Transverse colon (tissue), 4 donors: ENCODE results near the gene IER5L. TPM values are rescaled to one million over a fixed set of nuclear protein-coding genes. Genes with fewer than 3 reads are reported as not detected.

Experiments
- DNase-seq: peaks from one replicate; pipeline ENCODE4 v3.0.0-alpha.2; 2019
- H3K27ac ChIP-seq, 4 donors: fragments of 200-600 bp; sonication (generic); 2 replicates each; pipeline ENCODE4 v1.5.1; 2016 to 2018; ENCODE audit warnings: inconsistent platforms in 4 of 4
- H3K27me3 ChIP-seq: fragments of 200-600 bp; sonication (generic); 2 replicates; pipeline ENCODE4 v1.5.1; 2017; ENCODE audit warnings: inconsistent platforms
- H3K36me3 ChIP-seq, 4 donors: fragments of 200-600 bp; sonication (generic); 2 replicates each; pipeline ENCODE4 v1.5.1; 2017 to 2019; ENCODE audit warnings: inconsistent platforms in 4 of 4
- H3K4me1 ChIP-seq, 4 donors: fragments of 200-600 bp; sonication (generic); 2 replicates each; pipeline ENCODE4 v1.5.1; 2017 to 2020; ENCODE audit warnings: inconsistent platforms in 4 of 4
- H3K4me3 ChIP-seq, 4 donors: fragments of 200-600 bp; sonication (generic); 1 replicate in 1 of 4; 2 replicates in 3 of 4; pipeline versions ENCODE4 v1.5.1 to v1.6.1; 2017 to 2019; ENCODE audit warnings: inconsistent platforms in 4 of 4
- H3K9me3 ChIP-seq, 2 donors: fragments of 200-600 bp; sonication (generic); 2 replicates each; pipeline ENCODE4 v1.5.1; 2017 to 2019; ENCODE audit warnings: inconsistent platforms in 2 of 2
- CTCF ChIP-seq, 5 experiments: fragments of 200-600 bp in 3 of 5; fragments of 450-650 bp in 2 of 5; sonication (generic) in 3 of 5; IDR thresholded peaks; 1 replicate in 2 of 5; 2 replicates in 3 of 5; pipeline ENCODE4 v1.5.1; 2016 to 2017; ENCODE audit warnings: antibody characterized with exemption in 5 of 5, inconsistent platforms in 3 of 5, mild to moderate bottlenecking in 2 of 5, moderate library complexity in 1 of 5
- EP300 ChIP-seq: sonication (generic); formaldehyde crosslinking; IDR thresholded peaks from one replicate; pipeline ENCODE4 v1.6.1; 2017; ENCODE audit warnings: antibody characterized with exemption, low read depth
- POLR2A ChIP-seq: fragments of 450-650 bp; IDR thresholded peaks from one replicate; pipeline ENCODE4 v1.6.1; 2016; ENCODE audit warnings: antibody characterized with exemption, mild to moderate bottlenecking, moderate library complexity
- POLR2AphosphoS5 ChIP-seq, 3 donors: sonication (generic); formaldehyde crosslinking; IDR thresholded peaks; one replicate each; pipeline ENCODE4 v1.6.1; 2016; ENCODE audit warnings: antibody characterized with exemption in 3 of 3
- WGBS, 2 donors: methylation state at CpG; one replicate each; pipeline ENCODE4 v1.1.5; 2018; ENCODE audit warnings: low coverage in 1 of 2; 5-methylcytosine and 5-hydroxymethylcytosine counted together
- in situ Hi-C, 4 donors: fragments of 200-750 bp; cut with MboI; loops; one replicate each; pipeline versions ENCODE4 v1.15.0 to v1.15.1; 2017; ENCODE audit warnings: low sequenced_read_pairs in 3 of 4, low pct_ligation_motif_present in 1 of 4, low pct_unique_long_range_greater_than_20kb in 1 of 4
- intact Hi-C: fragments of 100-400 bp; cut with DNase I; formaldehyde crosslinking; loops from one replicate; pipeline ENCODE4 v1.15.1; 2023; ENCODE audit warnings: low total_unique reads
- total RNA-seq, 4 donors: library from RNA; depleted of rRNA; stranded (reverse); fragments of >200 nt; gene quantifications; one replicate each; pipeline ENCODE4 v1.1.0, GENCODE V29; 2016

IER5L gene
- total RNA-seq, 4 donors from 2014 or later: 1.8 to 6.5 (median 5.2) TPM

- 50% methylated on average over 14 of the region's 14 CpGs; no CpG with 5 or more reads in 1 of the 2 donors for WGBS, 2 donors
- no peaks in the 10 kb centered on the region for H3K9me3 ChIP-seq
- DNase-seq: peak; percentile 92
- in situ Hi-C loops (loop anchor here in 2 of 4 donors (25.0 kb wide), 1 partner anchor 644 kb away; no protein-coding TSS in a partner anchor), intact Hi-C loops (loop anchor here (5.0 kb wide), 2 partner anchors 34 to 349 kb away; partner anchors contain the start of gene IER5L)
- no peaks in the 10 kb centered on the region for H3K36me3 ChIP-seq
- H3K27me3 ChIP-seq: no peaks in the 10 kb centered on the region
- no peak for TF ChIP-seq EP300
- peak; percentile 41 to 66 (median 57) for TF ChIP-seq POLR2AphosphoS5 (IDR thresholded peaks at IDR 0.05)
- TF ChIP-seq POLR2A: no peak
- peak; percentile 81 to 92 (median 89) for TF ChIP-seq CTCF (IDR thresholded peaks at IDR 0.05)
- H3K27ac ChIP-seq: peak overlapping the region; percentile 99 to 100 (median 100)
- peaks cover 53 to 95% (median 80%) of the 10 kb centered on the region in 4 donors for H3K4me1 ChIP-seq
- H3K4me3 ChIP-seq: no peak overlapping the region
These were observed 34.8 kb downstream of the IER5L start for GRCh38 chr9:129143031-129143927.

GRCh38 chr9:129142138-129142935 is 35.7 kb downstream of the IER5L start:
- H3K4me1 ChIP-seq: peaks cover 53 to 93% (median 80%) of the 10 kb centered on the region in 4 donors
- in situ Hi-C loops: loop anchor here in 2 of 4 donors (25.0 kb wide), 1 partner anchor 645 kb away; no protein-coding TSS in a partner anchor
- peak overlapping the region; percentile 99 to 100 (median 100) for H3K27ac ChIP-seq
- H3K4me3 ChIP-seq: peak overlapping the region in 1 of 4 donors; percentile 46
- WGBS, 2 donors: 69% methylated on average over 15 of the region's 15 CpGs; no CpG with 5 or more reads in 1 of the 2 donors
- no peak for TF ChIP-seq EP300
- TF ChIP-seq POLR2AphosphoS5 (IDR thresholded peaks at IDR 0.05): no peak
- H3K27me3 ChIP-seq: no peaks in the 10 kb centered on the region
- no peaks in the 10 kb centered on the region for H3K36me3 ChIP-seq
- no peak for DNase-seq
- no peaks in the 10 kb centered on the region for H3K9me3 ChIP-seq
- intact Hi-C loops: loop anchor here (5.0 kb wide), 2 partner anchors 35 to 350 kb away; partner anchors contain the start of gene IER5L

- Histone ChIP-seq H3K36me3 (no peaks in the 10 kb centered on the region), H3K27ac (peak overlapping the region; percentile 99 to 100 (median 100)), H3K4me3 (peak overlapping the region in 2 of 4 donors; percentile 35 to 46), H3K27me3 (no peaks in the 10 kb centered on the region), H3K4me1 (peaks cover 52 to 83% (median 71%) of the 10 kb centered on the region in 4 donors), H3K9me3 (no peaks in the 10 kb centered on the region)
- in situ Hi-C loops (loop anchor here in 2 of 4 donors (25.0 kb wide), 1 partner anchor 646 kb away; no protein-coding TSS in a partner anchor), intact Hi-C loops (loop anchor here (5.0 kb wide), 2 partner anchors 36 to 351 kb away; partner anchors contain the start of gene IER5L)
- TF ChIP-seq EP300 (no peak), POLR2AphosphoS5 (IDR thresholded peaks at IDR 0.05) (peak in 1 of 3 donors; percentile 40)
- 0 to 33% methylated on average over 1 to 12 of the region's 13 CpGs for WGBS, 2 donors
- DNase-seq: peak; percentile 69
These were observed 36.7 kb downstream of the IER5L start for GRCh38 chr9:129141066-129142041.

GRCh38 chr9:129140397-129141065 is 37.5 kb downstream of the IER5L start:
- peaks cover 44 to 75% (median 63%) of the 10 kb centered on the region in 4 donors for H3K4me1 ChIP-seq
- peak; percentile 55 for DNase-seq
- 0 to 13% methylated on average over 1 to 6 of the region's 8 CpGs for WGBS, 2 donors
- no peaks in the 10 kb centered on the region for H3K9me3 ChIP-seq
- intact Hi-C loops (loop anchor here (5.0 kb wide), 2 partner anchors 37 to 352 kb away; partner anchors contain the start of gene IER5L), in situ Hi-C loops (loop anchor here in 2 of 4 donors (25.0 kb wide), 1 partner anchor 647 kb away; no protein-coding TSS in a partner anchor)
- no peaks in the 10 kb centered on the region for H3K27me3 ChIP-seq
- TF ChIP-seq POLR2AphosphoS5 (IDR thresholded peaks at IDR 0.05) (no peak), POLR2A (peak; percentile 5)
- H3K4me3 ChIP-seq: peak overlapping the region; percentile 11 to 46 (median 28)
- no peaks in the 10 kb centered on the region for H3K36me3 ChIP-seq
- peak overlapping the region; percentile 99 to 100 (median 100) for H3K27ac ChIP-seq
